GM19468 (cell line): ENCODE data around the gene TTL.
A peak's percentile ranks its signal among the peaks of the same experiment; 100 is the strongest.
"Not testable (repeated sequence)": the region's sequence is repeated elsewhere in the genome, so short reads cannot be mapped to it uniquely, and the experiment has no call there.

Experiments used
- ATAC-seq: cut with Tn5 transposase; IDR thresholded peaks from one replicate; pipeline ENCODE4 v1.9.1; 2021; ENCODE audit warnings: mild to moderate bottlenecking, moderate library complexity, moderate number of reproducible peaks; ENCODE audit not compliant: unreplicated experiment; ENCODE audit errors: extremely low read depth

The TTL gene

GRCh38 chr2:112472547-112473263 lies 9.3 kb upstream of the TTL start:
- no peak for ATAC-seq

- ATAC-seq, result no peak
Measured at GRCh38 chr2:112474844-112475486, 7.0 kb upstream of the TTL start.

GRCh38 chr2:112476434-112476833 lies 5.5 kb upstream of the TTL start:
- no peak for ATAC-seq

- ATAC-seq, result no peak
Measured at GRCh38 chr2:112480530-112481049, 1.4 kb upstream of the TTL start.

- ATAC-seq, result peak; percentile 75
Measured at GRCh38 chr2:112481050-112481527, 867 bp upstream of the TTL start.

- no peak for ATAC-seq
Measured at GRCh38 chr2:112482309-112483041, 519 bp downstream of the TTL start.

- no peak for ATAC-seq
Measured at GRCh38 chr2:112483042-112483473, 1.1 kb downstream of the TTL start.

GRCh38 chr2:112483831-112484230 lies 1.9 kb downstream of the TTL start:
- no peak for ATAC-seq

GRCh38 chr2:112485849-112486248 lies 3.9 kb downstream of the TTL start:
- no peak for ATAC-seq

GRCh38 chr2:112486895-112487294 lies 4.9 kb downstream of the TTL start:
- no peak for ATAC-seq

- ATAC-seq, result no peak
Measured at GRCh38 chr2:112487444-112487961, 5.5 kb downstream of the TTL start.

- no peak for ATAC-seq
Measured at GRCh38 chr2:112488201-112488600, 6.2 kb downstream of the TTL start.

- no peak for ATAC-seq
Measured at GRCh38 chr2:112491946-112492345, 10.0 kb downstream of the TTL start.

GRCh38 chr2:112493048-112493447 lies 11.1 kb downstream of the TTL start:
- ATAC-seq, result no peak

- ATAC-seq, result no peak
Measured at GRCh38 chr2:112493858-112494648, 12.1 kb downstream of the TTL start.

GRCh38 chr2:112494828-112495227 lies 12.9 kb downstream of the TTL start:
- no peak for ATAC-seq

GRCh38 chr2:112495878-112496277 lies 13.9 kb downstream of the TTL start:
- not testable (repeated sequence) for ATAC-seq

- not testable (repeated sequence) for ATAC-seq
Measured at GRCh38 chr2:112500850-112501484, 19.0 kb downstream of the TTL start.

GRCh38 chr2:112509239-112509998 lies 27.5 kb downstream of the TTL start:
- ATAC-seq, result not testable (repeated sequence)
